NCI-H524 (cell line): ENCODE measurements around the gene DIAPH1.
A peak's percentile ranks its signal among the peaks of the same experiment; 100 is the strongest.

Experiments used
- DNase-seq, 2 experiments: peaks; one replicate each; lab custom pipeline; 2025; lab: John Stamatoyannopoulos, UW

DIAPH1 gene

DNA sequence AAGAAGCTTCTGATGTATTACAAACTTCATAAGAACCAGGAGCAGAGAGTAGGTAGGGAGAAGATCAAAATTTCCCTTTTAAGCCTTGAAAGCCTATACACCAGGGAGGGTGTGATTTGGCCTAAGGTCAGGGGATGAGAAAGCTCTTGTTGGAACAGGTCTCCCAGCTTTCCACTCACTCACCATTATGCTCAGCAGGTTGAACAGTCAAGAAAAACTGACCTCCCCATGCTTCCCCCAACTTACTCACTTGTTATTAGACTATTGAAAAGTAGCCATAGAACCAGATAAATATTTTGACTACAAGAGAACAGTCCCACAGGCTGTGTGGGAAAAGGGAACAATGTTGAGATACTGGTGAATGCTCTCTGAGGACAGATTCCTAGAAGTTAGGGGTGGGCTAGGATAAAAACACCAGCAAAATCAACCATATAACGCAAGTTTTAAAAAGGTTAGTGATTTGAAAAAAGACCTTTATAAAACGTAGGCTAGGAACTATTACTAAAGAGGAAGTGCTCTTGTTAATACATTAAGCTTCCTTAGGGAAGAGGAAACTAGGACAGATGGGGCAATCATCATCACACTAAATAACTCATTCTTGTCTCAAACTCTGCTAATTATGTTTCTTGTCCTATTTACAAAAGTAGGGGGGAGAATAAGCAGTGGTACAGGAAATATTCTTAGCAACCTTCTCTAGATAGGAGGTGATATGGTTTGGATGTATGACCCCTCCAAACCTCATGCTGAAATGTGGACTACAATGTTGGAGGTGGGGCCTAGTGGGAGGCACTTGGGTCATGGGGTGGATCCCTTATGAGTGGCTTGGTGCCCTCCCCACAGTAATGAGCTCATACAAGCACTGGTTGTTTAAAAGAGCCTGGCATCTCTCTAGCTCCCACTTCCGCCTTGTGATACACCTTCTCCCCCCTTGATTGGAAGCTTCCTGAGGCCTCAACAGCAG, 98.9 kb downstream of the DIAPH1 start:
- no peak for DNase-seq

DNA sequence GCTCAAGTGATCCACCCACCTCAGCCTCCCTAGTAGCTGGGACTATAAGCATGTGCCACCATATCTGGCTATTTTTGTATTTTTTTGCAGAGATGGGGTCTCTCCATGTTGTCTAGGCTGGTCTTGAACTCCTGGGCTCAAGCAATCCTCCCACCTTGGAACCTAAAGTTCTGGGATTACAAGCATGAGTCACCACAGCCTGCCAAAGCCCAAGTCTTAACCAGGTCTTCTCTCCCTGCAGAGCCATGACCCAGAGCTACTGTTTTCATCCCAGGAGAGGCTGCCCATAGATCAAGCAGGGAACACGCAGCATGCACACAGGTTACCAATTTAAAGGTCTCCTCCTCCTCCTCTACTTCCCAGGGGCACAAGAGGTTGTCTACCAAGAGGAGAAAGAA, 100.2 kb downstream of the DIAPH1 start:
- no peak for DNase-seq

DNA sequence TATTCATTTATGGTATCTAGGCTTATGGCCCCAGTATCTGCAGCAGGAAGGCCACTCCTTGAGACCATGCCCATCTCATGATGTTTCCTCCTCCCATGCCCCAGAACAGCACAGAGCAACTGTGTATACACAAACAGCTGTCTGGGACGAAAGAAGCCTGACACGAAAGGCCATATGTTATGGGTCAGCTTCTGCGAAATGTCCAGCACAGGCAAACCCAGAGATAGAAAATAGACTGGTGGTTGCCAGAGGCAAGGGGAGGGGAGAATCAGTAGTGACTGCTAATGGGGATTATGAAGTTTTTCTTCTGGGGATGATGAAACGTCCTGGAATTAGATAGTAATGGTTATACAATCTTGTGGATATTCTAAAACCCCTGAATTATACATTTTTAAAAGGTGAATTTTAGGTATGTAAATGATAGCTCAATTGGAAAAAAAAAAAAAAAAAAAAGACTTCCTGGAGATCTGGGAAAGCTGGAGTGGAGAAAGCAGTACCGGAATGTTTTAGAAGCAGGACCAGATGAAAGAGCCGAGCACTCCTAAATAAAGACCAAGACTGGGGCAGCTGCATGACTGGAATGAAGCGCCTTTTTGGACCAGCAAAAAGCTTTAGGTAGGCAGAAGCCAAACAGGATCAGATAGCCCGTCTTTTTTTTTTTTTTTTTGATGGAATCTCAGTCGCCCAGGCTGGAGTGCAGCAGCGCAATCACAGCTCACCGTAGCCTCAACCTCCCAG, 100.8 kb downstream of the DIAPH1 start:
- no peak for DNase-seq

DNA sequence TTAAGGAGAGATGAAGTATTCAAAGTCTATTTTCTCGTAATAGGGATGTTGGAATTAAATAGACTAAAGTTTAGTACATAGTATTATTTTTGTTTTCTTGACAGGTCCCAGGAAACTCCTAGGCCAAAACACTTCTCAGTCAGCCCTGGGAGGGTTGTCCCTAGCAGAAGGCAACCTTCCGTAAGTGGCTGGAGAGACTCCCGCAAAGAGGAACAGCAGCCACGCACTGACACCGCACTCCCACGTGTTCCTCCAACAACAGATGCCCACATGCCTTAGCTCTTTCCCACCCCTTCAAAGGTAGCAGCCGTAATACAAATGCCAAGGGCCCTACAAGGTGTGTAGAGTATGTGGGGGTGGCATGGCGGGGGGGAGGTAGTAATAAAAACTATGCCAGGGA, 101.5 kb downstream of the DIAPH1 start:
- no peak for DNase-seq

DNA sequence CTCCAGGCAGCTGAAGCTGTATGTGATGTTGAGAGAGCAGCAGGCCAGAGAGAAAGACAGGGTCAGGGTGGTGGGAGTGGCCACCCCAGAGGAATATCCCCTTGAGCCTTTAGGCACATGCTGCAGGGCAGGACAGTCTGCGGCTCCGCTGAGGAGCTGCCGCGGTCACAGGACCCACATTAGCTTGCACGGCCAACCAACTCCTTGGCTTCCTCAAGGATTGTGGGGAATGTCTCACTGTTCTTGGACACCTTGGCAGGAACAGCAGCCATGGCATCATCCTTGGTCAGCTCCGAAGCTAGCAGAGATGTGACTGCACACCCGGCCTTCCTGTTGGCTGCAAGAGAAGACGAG, 102.2 kb downstream of the DIAPH1 start:
- DNase-seq, result no peak

DNA sequence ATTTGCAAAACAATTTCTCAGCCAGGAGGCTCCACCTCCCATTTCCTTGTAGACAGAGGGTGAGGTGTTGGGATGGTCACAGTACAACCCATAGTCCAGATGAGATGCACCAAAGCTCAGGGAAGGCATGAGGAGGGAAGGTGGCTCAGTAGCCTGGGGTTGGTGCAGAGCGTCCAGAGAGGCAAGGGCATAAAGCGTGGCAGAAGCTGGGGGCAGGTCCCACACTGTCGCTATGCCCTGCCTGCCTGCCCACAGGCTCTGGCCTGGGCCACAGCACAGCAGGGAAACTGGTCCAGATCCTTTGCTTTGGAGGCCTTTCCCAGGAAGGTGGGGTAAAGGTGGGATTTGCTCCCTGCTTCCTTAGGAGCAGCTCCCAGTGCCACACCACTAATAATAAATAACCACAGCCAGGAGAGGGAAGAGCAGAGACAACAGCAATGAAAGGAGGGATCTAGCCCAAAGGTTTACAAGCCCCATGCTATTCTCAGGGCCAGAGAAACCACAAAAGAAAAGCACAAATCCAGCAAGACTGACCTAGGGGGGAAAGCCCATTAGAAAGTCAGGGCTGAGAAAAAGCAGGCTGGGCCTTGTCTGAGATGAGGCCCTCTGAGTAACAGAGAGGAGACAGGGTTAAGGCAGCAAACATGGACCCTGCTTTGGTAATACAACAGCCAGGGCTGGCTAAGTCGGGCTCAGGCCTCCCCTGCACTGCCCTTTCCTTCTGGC, 102.7 kb downstream of the DIAPH1 start:
- no peak for DNase-seq

DNA sequence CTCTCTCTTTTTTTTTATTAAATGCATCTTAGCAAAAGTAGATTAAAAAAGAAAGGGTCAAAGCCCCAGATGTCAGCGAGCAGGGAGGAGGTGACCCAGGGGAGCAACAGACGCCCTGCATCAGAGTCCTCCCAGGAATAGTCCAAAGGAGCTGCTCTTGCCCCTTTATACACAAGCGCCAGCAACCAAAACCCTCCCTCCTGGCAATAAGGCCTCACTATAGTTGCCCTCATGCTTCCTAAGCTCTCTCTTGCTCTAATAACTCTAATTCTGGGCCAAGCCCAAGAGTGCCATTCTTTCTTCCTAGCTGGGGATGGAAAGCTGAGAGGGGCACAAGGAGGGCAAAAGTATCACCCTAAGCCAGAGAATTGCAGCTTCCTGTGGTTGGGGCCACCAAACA, 103.7 kb downstream of the DIAPH1 start:
- DNase-seq, result no peak

DNA sequence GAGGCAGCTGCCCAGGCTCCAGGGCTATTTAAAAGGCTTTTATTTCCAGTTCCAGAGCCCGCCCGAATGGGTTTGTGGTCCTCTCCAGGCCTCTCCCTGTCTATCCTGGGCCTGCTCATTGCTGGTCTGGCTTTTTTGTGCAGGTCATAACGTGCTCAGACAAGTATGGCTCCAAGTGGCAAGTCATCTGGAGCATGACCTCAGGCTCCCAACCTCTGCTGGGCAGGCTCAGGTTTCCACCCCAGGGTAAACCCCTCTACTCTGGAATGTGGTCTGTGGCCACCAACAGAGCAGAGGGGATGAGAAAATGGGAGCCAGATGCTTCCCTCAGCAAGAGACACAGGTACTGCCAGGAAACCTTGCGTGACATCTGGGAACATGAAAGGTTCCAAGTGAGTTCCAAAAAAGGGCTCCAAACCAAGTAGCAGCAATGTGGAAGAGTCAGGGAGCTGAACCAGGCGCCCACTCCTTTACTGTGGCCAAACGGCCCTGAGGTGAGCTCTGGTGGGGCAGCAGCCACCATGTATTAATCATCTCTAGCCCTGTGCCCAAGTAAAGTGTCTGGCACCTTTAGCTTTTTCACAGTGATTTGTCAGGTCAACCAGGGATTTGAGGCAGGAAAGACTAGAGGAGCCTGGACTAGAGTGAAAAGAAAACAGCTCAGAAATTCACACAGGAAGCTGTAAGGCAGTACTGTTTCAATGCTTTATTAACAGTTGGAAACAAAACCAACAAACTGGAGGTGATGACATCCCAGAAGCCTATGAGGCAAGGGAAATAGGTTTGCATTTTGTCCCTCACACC, 104.3 kb downstream of the DIAPH1 start:
- peak; percentile 58 to 71 for DNase-seq

DNA sequence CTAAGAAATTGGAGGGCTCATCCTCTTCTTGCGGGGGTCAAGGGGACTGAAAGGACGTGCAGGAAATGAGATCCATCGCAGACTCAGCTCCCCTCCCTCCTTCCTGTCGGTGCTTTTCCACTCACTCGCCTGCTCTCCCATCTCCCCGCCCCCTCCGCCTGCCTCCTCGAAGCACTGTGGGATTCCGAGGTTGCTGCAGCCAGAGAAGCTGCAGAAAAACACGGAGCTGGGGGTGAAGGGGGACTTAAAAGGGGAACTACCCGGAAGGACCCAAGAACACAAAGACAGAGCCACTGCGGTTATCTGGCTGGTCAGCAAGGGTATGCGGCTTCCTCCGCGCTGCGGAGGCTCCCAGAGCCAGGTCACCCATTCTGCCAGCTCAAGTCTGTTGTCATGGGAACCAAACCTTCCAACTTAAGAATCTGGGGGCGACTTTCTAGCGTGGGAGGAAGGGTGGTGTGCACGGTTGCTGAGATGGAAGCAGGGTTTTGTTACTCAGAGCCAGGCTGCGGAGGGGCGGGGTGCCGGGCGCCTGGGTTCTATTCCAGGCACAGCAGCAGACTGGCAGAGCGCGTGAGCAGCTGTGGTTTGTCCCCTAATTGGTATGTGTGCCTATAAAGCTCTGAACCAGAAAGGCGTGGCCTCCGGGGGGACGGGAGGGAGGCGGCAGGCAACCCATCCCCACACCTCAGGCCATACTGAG, 105.0 kb downstream of the DIAPH1 start:
- peak; percentile 1 to 71 for DNase-seq

DNA sequence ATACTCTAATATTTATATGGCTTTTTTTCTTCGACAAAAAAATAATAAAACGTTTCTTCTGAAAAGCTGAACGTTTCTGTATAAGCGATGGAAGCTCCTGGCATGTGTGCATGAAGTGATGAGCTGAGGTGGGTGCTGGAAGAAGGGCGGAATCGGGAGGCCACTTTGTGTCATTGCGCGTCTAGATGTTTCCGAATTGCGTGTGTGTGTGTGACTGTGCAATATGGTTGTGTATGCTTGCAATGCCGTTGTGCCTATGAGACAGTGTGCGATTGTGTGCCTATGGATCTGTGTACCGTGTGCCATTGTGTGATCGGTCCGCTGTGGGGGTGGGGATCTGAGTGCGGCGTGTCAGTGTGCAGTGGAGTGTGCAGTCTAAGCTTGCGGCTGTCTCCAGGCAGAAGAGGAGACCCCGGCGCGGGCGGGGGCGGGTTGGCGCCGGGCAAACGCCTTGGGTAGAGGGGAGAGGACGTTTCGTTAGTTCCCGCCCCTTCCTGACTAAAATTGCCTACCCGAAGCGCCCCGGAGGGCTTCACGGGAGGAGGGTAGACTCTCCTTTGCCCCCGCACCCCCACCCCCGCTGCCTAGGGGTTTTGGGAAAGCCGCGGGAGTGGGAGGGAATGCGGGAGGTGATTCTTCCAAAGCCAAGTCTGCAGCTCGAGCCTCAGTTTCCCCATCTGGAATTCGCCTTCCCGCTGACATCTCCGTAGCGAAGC, 105.7 kb downstream of the DIAPH1 start:
- DNase-seq, result no peak

DNA sequence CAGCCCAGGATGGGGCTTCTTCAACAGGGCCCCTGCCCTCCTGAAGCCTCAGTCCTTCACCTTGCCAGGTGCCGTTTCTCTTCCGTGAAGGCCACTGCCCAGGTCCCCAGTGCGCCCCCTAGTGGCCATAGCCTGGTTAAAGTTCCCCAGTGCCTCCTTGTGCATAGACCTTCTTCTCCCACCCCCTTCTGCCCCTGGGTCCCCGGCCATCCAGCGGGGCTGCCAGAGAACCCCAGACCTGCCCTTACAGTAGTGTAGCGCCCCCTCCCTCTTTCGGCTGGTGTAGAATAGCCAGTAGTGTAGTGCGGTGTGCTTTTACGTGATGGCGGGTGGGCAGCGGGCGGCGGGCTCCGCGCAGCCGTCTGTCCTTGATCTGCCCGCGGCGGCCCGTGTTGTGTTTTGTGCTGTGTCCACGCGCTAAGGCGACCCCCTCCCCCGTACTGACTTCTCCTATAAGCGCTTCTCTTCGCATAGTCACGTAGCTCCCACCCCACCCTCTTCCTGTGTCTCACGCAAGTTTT, 106.3 kb downstream of the DIAPH1 start:
- peak in 1 of 2 experiments; percentile 17 for DNase-seq

DNA sequence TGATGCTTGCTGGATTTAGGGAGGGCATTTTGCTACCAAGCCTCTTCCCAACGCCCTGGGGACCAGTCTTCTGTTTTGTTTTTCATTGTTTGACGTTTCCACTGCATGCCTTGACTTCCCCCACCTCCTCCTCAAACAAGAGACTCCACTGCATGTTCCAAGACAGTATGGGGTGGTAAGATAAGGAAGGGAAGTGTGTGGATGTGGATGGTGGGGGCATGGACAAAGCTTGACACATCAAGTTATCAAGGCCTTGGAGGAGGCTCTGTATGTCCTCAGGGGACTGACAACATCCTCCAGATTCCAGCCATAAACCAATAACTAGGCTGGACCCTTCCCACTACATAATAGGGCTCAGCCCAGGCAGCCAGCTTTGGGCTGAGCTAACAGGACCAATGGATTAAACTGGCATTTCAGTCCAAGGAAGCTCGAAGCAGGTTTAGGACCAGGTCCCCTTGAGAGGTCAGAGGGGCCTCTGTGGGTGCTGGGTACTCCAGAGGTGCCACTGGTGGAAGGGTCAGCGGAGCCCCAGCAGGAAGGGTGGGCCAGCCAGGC, 107.0 kb downstream of the DIAPH1 start:
- DNase-seq, result no peak

DNA sequence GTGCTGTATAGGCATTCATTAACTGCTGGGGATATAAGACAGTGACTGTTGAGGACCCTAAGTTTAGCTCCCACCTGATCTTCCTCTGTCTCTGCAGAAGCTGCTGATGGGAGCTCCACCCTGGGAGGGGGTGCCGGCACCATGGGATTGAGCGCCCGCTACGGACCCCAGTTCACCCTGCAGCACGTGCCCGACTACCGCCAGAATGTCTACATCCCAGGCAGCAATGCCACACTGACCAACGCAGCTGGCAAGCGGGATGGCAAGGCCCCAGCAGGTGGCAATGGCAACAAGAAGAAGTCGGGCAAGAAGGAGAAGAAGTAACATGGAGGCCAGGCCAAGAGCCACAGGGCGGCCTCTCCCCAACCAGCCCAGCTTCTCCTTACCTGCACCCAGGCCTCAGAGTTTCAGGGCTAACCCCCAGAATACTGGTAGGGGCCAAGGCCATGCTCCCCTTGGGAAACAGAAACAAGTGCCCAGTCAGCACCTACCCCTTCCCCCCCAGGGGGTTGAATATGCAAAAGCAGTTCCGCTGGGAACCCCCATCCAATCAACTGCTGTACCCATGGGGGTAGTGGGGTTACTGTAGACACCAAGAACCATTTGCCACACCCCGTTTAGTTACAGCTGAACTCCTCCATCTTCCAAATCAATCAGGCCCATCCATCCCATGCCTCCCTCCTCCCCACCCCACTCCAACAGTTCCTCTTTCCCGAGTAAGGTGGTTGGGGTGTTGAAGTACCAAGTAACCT, 107.8 kb downstream of the DIAPH1 start:
- no peak for DNase-seq

DNA sequence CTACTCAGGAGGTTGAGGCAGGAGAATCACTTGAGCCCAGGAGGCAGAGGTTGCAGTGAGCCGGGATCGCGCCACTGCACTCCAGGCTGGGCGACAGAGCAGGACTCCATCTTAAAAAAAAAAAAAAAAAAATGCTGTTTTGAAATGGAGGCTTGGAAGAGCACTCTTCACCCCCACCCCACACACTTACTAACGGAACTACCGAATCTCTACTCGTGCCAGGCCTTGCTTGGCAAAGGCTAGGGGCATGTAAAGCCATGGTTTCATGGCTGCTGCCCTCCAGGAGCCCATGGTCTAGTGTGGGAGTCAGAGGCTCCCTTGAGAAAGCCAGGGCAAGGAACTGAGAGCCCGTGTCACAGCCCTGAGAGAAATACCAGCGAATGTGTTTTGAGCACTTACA, 108.6 kb downstream of the DIAPH1 start:
- DNase-seq, result no peak

DNA sequence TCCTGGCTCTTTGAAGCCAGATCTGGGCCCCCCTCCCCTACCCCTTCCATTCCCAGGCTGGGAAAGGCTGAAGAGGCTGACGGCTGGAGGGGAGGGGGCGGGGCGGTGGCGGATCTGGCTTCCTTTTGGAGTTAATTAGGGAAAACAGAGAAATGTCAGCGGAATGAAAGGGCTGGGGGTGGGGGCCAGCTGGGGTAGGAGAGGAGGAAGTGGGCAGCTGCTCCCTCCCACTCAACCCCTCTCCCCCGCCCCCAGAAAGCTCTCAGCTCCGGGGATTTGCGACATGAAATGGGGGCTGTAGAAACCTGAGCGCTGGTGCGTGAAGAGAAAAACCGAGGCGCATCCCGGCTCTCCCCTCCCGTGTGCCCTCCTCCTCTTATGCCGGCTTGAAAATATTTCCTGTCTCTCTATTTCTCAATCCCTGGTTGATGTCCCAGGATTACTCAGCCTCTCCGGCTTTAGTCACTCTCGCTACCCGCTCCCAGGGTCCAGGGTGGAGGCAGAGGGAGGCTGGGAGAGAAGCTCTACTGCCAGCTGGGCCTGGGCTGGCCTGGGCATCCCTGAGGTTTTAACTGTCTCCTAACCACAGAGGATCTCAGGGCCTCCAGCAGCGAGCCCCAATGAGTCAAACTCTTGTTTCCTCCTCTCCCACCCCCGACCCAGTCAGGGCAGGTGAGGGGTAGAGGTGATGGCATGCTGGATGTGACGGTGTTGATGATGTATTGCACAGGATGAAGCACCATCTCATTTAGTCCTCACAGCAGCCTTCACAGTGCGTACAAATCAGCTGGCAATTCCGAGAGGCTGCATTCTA, 109.8 kb downstream of the DIAPH1 start:
- peak; percentile 79 to 84 for DNase-seq

DNA sequence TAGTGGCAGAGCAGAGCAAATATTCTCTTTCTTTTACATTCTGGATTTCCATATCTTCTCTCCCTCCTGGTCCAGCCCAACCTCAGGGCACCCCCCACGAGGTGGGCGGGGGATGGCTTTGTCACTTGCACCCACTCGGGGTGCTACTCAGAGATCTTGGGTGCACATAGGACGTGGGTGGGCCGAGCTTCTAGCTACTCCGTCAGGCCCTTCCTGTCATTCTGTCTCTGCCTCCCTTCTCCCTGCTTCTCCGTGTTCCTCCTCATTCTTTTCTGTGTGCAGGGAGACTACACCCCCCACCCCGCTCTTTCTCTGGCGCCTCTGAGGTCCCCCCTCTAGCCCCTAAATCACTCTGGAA, 110.4 kb downstream of the DIAPH1 start:
- no peak for DNase-seq

DNA sequence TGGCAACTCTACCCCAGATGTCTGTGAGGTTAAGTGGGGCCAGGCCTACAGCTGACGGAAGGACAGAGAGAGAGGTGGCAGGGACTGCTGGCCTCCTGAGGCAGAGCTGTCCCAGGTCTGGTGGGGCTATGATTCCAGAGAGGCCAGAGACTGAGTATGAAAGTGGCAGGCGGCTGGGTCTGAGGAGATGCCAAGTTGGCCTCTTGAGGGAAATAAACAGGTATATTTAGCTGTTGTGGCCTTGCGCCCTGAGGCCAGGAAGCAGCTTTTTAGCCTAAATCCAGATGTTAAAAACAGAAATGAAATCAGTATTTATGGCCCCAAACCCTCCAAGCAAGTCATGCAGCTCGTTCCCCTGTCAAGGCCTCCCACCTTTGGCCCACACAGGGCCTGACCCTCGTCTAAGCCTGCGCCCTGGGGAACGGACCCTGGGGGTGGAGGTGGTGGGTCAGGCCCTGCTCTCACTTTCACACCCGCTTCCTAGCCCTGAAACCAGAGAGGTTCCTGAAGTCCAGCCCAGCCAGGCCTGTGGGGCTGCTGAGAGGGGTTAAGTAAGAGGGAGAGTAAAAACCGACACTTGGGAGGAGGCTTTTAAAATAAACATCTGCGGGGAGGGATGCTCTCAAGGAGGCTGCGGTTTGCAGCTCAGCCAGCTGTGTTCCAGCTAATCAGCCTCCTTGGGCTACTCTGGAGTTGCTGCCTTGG, 111.3 kb downstream of the DIAPH1 start:
- DNase-seq, result no peak
